Smooth muscle cell (in vitro differentiated cells): ENCODE results near the gene ZNF22. TPM values are rescaled to one million over a fixed set of nuclear protein-coding genes. Genes with fewer than 3 reads are reported as not detected.

Experiments
- DNase-seq: peaks from one replicate; lab custom pipeline; 2025; ENCODE audit not compliant: unreplicated experiment; lab: John Stamatoyannopoulos, UW
- H2AFZ ChIP-seq: fragments of 200-600 bp; sonication (generic); 2 replicates; pipeline ENCODE4 v1.6.0; 2016; ENCODE audit warnings: antibody characterized with exemption, low read depth, mild to moderate bottlenecking
- H3F3A ChIP-seq: fragments of 200-600 bp; sonication (generic); 2 replicates; pipeline ENCODE4 v1.6.0; 2017; ENCODE audit warnings: antibody characterized with exemption, low read depth
- H3K27ac ChIP-seq: fragments of 200-600 bp; sonication (generic); 2 replicates; pipeline ENCODE4 v1.5.1; 2016; ENCODE audit warnings: low read depth, mild to moderate bottlenecking
- H3K27me3 ChIP-seq: fragments of 200-600 bp; sonication (generic); 2 replicates; pipeline ENCODE4 v1.6.1; 2016; ENCODE audit warnings: low read depth, mild to moderate bottlenecking
- H3K36me3 ChIP-seq: fragments of 200-600 bp; sonication (generic); 2 replicates; pipeline ENCODE4 v1.5.1; 2016; ENCODE audit warnings: low read depth
- H3K4me1 ChIP-seq: fragments of 200-600 bp; sonication (generic); 2 replicates; pipeline ENCODE4 v1.5.1; 2016; ENCODE audit warnings: low read depth
- H3K4me2 ChIP-seq: fragments of 200-600 bp; sonication (generic); 2 replicates; pipeline ENCODE4 v1.6.0; 2016; ENCODE audit warnings: mild to moderate bottlenecking
- H3K4me3 ChIP-seq: fragments of 200-600 bp; sonication (generic); 2 replicates; pipeline ENCODE4 v1.5.1; 2016; ENCODE audit warnings: mild to moderate bottlenecking
- H3K79me2 ChIP-seq: fragments of 200-600 bp; sonication (generic); 2 replicates; pipeline ENCODE4 v1.6.0; 2016; ENCODE audit warnings: low read depth, mild to moderate bottlenecking
- H3K9ac ChIP-seq: fragments of 200-600 bp; sonication (generic); 2 replicates; pipeline ENCODE4 v1.6.0; 2016; ENCODE audit warnings: low read depth
- H3K9me3 ChIP-seq: fragments of 200-600 bp; sonication (generic); replicated peaks from 2 replicates; pipeline ENCODE4 v1.5.1; 2016; ENCODE audit warnings: low read depth
- H4K20me1 ChIP-seq: fragments of 200-600 bp; sonication (generic); 2 replicates; pipeline ENCODE4 v1.6.0; 2016; ENCODE audit warnings: low read depth
- CTCF ChIP-seq: fragments of 200-600 bp; sonication (generic); IDR thresholded peaks from 2 replicates; pipeline ENCODE4 v1.5.1; 2017; ENCODE audit warnings: borderline replicate concordance, mild to moderate bottlenecking, antibody characterized with exemption; ENCODE audit not compliant: insufficient read depth, poor library complexity, severe bottlenecking
- WGBS: methylation state at CpG from one replicate; pipeline ENCODE4 v1.1.7; 2016; ENCODE audit warnings: low lambda C conversion rate; 5-methylcytosine and 5-hydroxymethylcytosine counted together
- polyA plus RNA-seq: library from polyadenylated mRNA; unstranded; fragments of >200 nt; fragmentation: Nextera tagmentation; extraction: Ambion mirVana; gene quantifications from 2 replicates; pipeline ENCODE4 v1.2.1, GENCODE V29; 2016
- total RNA-seq: library from RNA; depleted of rRNA; stranded (reverse); fragments of >200 nt; gene quantifications from 2 replicates; pipeline ENCODE4 v1.2.3, GENCODE V29; 2014

The ZNF22 gene
- total and polyA plus RNA-seq, 2 experiments from 2014 or later: 30.7 to 38.9 TPM

- Histone ChIP-seq H3K79me2 (no peaks in the 10 kb centered on the region), H3F3A (no peaks in the 10 kb centered on the region), H4K20me1 (no peaks in the 10 kb centered on the region), H3K27me3 (no peaks in the 10 kb centered on the region), H3K4me2 (no peak overlapping the region), H3K9ac (no peak overlapping the region), H3K27ac (no peak overlapping the region), H3K4me3 (no peak overlapping the region), H3K4me1 (peaks cover 29% of the 10 kb centered on the region), H3K9me3 (no peaks in the 10 kb centered on the region), H2AFZ (no peak overlapping the region), H3K36me3 (no peaks in the 10 kb centered on the region)
- WGBS: 79% methylated on average over 9 of the region's 9 CpGs
- no peak for DNase-seq
- no peak for TF ChIP-seq CTCF
Measured at GRCh38 chr10:44985175-44985681, 15.5 kb upstream of the ZNF22 start.

- no peak overlapping the region for H2AFZ ChIP-seq
- H3K27me3 ChIP-seq: no peaks in the 10 kb centered on the region
- WGBS: 95% methylated on average over 3 of the region's 3 CpGs
- no peak overlapping the region for H3K27ac ChIP-seq
- H3K4me1 ChIP-seq: peaks cover 29% of the 10 kb centered on the region
- no peaks in the 10 kb centered on the region for H3K9me3 ChIP-seq
- DNase-seq: no peak
- TF ChIP-seq CTCF: no peak
- H3K36me3 ChIP-seq: no peaks in the 10 kb centered on the region
- no peak overlapping the region for H3K4me2 ChIP-seq
- no peaks in the 10 kb centered on the region for H3K79me2 ChIP-seq
- no peaks in the 10 kb centered on the region for H4K20me1 ChIP-seq
- H3F3A ChIP-seq: no peaks in the 10 kb centered on the region
- no peak overlapping the region for H3K4me3 ChIP-seq
- H3K9ac ChIP-seq: no peak overlapping the region
Measured at GRCh38 chr10:44986179-44986578, 14.5 kb upstream of the ZNF22 start.

- Histone ChIP-seq H4K20me1 (no peaks in the 10 kb centered on the region), H3K79me2 (no peaks in the 10 kb centered on the region), H3K9ac (no peak overlapping the region), H3K27ac (no peak overlapping the region), H3K4me1 (peaks cover 30% of the 10 kb centered on the region), H3K4me2 (no peak overlapping the region), H3F3A (no peaks in the 10 kb centered on the region), H3K27me3 (no peaks in the 10 kb centered on the region), H2AFZ (no peak overlapping the region), H3K36me3 (no peaks in the 10 kb centered on the region), H3K4me3 (no peak overlapping the region), H3K9me3 (no peaks in the 10 kb centered on the region)
- WGBS: 18% methylated on average over 3 of the region's 3 CpGs
- DNase-seq: no peak
- TF ChIP-seq CTCF: no peak
Measured at GRCh38 chr10:44986670-44987069, 14.1 kb upstream of the ZNF22 start.

- H3K27me3 ChIP-seq: no peaks in the 10 kb centered on the region
- 96% methylated on average over 10 of the region's 10 CpGs for WGBS
- no peaks in the 10 kb centered on the region for H3K9me3 ChIP-seq
- H2AFZ ChIP-seq: no peak overlapping the region
- no peak overlapping the region for H3K4me2 ChIP-seq
- peaks cover 29% of the 10 kb centered on the region for H3K4me1 ChIP-seq
- H3K79me2 ChIP-seq: no peaks in the 10 kb centered on the region
- no peak overlapping the region for H3K4me3 ChIP-seq
- DNase-seq: no peak
- H3F3A ChIP-seq: peaks cover 2% of the 10 kb centered on the region
- H4K20me1 ChIP-seq: no peaks in the 10 kb centered on the region
- TF ChIP-seq CTCF: no peak
- H3K9ac ChIP-seq: no peak overlapping the region
- no peaks in the 10 kb centered on the region for H3K36me3 ChIP-seq
- no peak overlapping the region for H3K27ac ChIP-seq
Measured at GRCh38 chr10:44988957-44989585, 11.7 kb upstream of the ZNF22 start.
